ENCODE results near the gene MPND.

Gene MPND

DNA sequence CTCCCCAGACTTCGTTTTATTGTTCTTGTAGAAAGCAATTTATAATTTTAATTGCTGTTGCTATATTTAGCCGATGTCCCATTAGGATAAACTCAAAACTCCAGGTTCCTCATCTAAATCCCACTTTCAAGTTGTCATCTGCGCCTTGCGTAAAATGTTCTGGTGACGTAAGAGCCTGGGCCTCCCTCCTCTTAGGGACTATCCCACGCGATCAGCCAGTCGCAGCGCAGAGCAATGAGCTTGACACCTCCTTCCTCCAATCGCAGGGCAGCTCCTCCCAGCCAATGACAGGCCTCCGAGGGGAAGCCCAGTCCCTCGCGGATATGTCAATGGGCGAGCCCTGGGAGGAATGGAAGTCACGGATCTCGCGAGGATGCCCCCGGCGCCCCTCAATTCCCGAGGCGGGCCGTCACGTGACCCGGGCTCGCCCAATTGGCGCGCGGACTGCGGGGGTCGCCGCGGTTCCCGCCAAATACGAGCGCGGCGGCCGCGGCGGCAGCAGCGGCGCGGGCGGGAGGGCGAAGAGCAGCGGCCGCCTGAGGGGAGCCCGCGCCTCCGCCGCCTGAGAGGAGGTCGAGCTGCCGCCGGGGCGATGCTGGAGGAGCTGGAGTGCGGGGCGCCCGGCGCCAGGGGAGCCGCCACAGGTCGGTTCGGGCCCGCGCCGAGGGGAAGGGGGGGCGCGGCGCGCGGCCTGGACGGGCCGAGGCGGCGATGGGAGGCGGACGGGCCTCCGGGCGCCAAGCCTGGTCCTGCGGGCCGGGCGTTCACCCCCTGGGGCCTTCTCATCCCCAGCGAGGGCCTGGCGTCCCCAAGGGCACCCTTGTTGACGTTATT is 59.0 kb downstream of the MPND start, which contains the start of gene CHAF1A:
CHAF1A (plus strand) TSS at position 470 of the 834 bp plus-strand sequence; CDS start at position 593, 123 bp downstream.
- H3K4me2 ChIP-seq (ENCODE audit: low read length, poor library complexity, severe bottlenecking): peak within 1 kb of the TSS; percentile 71
- peak; percentile 100 for DNase-seq
- H2BK5ac ChIP-seq (ENCODE audit: low read depth, low read length, poor library complexity, severe bottlenecking): no peak within 1 kb of the TSS
- H3K18ac ChIP-seq (ENCODE audit: low read depth in 1 of 2, low read length in 2 of 2): peak within 1 kb of the TSS in 1 of 2 experiments; percentile 16
- H3K23ac ChIP-seq (ENCODE audit: low read length in 2 of 2): peak within 1 kb of the TSS; percentile 14 to 37
- peaks cover 11% of the 10 kb centered on the region for H3K4me1 ChIP-seq (ENCODE audit: control insufficient read depth, insufficient read depth, low read depth, low read length)
- H2AFZ ChIP-seq (ENCODE audit: low read depth, low read length): peak within 1 kb of the TSS; percentile 91
- no peak within 1 kb of the TSS for H2BK120ac ChIP-seq (ENCODE audit: low read depth, low read length)
- H2BK15ac ChIP-seq (ENCODE audit: low read depth, poor library complexity, severe bottlenecking): peak within 1 kb of the TSS; percentile 40
- H3K27me3 ChIP-seq (ENCODE audit: control insufficient read depth in 1 of 2, insufficient read depth in 1 of 2, low read length in 2 of 2): no peaks in the 10 kb centered on the region
- peaks cover 14% of the 10 kb centered on the region in 2 experiments for H3K36me3 ChIP-seq (ENCODE audit: control insufficient read depth in 1 of 2, insufficient read depth in 2 of 2, low read depth in 1 of 2, low read length in 2 of 2)
- H3K27ac ChIP-seq (ENCODE audit: low read length, poor library complexity, severe bottlenecking): peak within 1 kb of the TSS; percentile 25
- WGBS: under 1% methylated on average over 77 of the region's 84 CpGs
- H3K4me3 ChIP-seq (ENCODE audit: insufficient read depth in 1 of 2, low read depth in 1 of 2, low read length in 2 of 2): peak within 1 kb of the TSS; percentile 92 to 94
- peak within 1 kb of the TSS; percentile 35 to 56 for H3K4ac ChIP-seq (ENCODE audit: low read depth in 1 of 2, low read length in 2 of 2)
- no peaks in the 10 kb centered on the region for H3K9me3 ChIP-seq (ENCODE audit: control insufficient read depth, low read length)
- peak within 1 kb of the TSS; percentile 82 for H4K8ac ChIP-seq (ENCODE audit: low read length)
- no peak within 1 kb of the TSS for H2AK5ac ChIP-seq (ENCODE audit: low read length, severe bottlenecking)
- H3K9ac ChIP-seq (ENCODE audit: low read length): peak within 1 kb of the TSS; percentile 93
- peak within 1 kb of the TSS; percentile 50 for H4K91ac ChIP-seq (ENCODE audit: low read length)
- H3K79me1 ChIP-seq (replicated peaks; ENCODE audit: low read length, poor library complexity, severe bottlenecking): peaks cover 12% of the 10 kb centered on the region
- peak within 1 kb of the TSS in 1 of 2 experiments; percentile 4 for H2BK12ac ChIP-seq (ENCODE audit: low read length in 2 of 2)
- H3K14ac ChIP-seq (ENCODE audit: low read length in 2 of 2): peak within 1 kb of the TSS in 1 of 2 experiments; percentile 1

DNA sequence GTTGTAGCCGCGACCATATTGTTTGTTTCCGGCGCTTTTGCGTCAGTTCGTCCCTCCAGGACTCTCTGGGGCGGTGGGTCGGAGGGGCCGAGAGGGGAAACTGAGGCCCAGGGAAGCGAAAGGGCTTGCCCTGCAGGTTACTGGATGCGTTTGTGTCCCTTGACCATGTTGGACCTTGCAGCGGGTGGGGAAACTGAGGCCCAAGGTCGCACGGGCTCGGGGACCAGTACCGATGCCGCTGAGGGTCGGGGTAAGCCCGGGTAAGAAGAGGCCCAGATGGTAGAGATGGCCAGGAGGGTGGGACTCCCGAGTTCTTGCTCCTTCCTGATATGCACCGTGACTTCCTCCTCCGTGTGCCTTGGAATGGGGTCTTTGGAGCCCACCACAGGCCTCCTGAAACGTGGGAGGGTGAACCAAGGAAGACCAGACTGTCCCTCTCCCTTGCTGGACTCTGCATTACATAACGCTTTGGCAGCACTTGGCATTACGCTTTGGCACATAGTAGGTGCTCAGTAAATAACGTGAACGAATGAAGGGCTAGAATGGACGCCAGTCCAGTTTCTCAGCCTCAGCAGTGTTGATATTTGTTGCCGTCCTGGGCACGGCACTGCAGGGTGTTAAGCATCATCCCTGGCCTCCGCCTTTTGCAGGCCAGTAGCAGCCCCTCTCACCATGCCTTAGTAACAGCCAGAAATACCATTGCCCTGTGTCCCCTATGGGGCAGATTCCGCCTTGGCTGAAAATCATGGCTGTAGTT is 59.8 kb downstream of the MPND start:
- Histone ChIP-seq H3K9me3 (ENCODE audit: control insufficient read depth, low read length) (no peaks in the 10 kb centered on the region), H3K4ac (ENCODE audit: low read depth in 1 of 2, low read length in 2 of 2) (peak overlapping the region; percentile 35 to 56), H4K8ac (ENCODE audit: low read length) (peak overlapping the region; percentile 82), H2BK15ac (ENCODE audit: low read depth, poor library complexity, severe bottlenecking) (peak overlapping the region; percentile 40), H3K36me3 (ENCODE audit: control insufficient read depth in 1 of 2, insufficient read depth in 2 of 2, low read depth in 1 of 2, low read length in 2 of 2) (peaks cover 7 to 8% of the 10 kb centered on the region in 2 experiments), H3K4me2 (ENCODE audit: low read length, poor library complexity, severe bottlenecking) (peak overlapping the region; percentile 71), H3K9ac (ENCODE audit: low read length) (peak overlapping the region; percentile 93), H3K18ac (ENCODE audit: low read depth in 1 of 2, low read length in 2 of 2) (peak overlapping the region in 1 of 2 experiments; percentile 16), H3K27ac (ENCODE audit: low read length, poor library complexity, severe bottlenecking) (no peak overlapping the region), H2AK5ac (ENCODE audit: low read length, severe bottlenecking) (no peak overlapping the region), H2AFZ (ENCODE audit: low read depth, low read length) (peak overlapping the region; percentile 91), H3K27me3 (ENCODE audit: control insufficient read depth in 1 of 2, insufficient read depth in 1 of 2, low read length in 2 of 2) (no peaks in the 10 kb centered on the region), H3K4me1 (ENCODE audit: control insufficient read depth, insufficient read depth, low read depth, low read length) (peaks cover 11% of the 10 kb centered on the region), H2BK120ac (ENCODE audit: low read depth, low read length) (no peak overlapping the region), H3K79me1 (replicated peaks; ENCODE audit: low read length, poor library complexity, severe bottlenecking) (peaks cover 12% of the 10 kb centered on the region), H2BK5ac (ENCODE audit: low read depth, low read length, poor library complexity, severe bottlenecking) (no peak overlapping the region), H2BK12ac (ENCODE audit: low read length in 2 of 2) (peak overlapping the region in 1 of 2 experiments; percentile 4), H4K91ac (ENCODE audit: low read length) (peak overlapping the region; percentile 50), H3K14ac (ENCODE audit: low read length in 2 of 2) (peak overlapping the region in 1 of 2 experiments; percentile 1), H3K23ac (ENCODE audit: low read length in 2 of 2) (peak overlapping the region; percentile 14 to 37), H3K4me3 (ENCODE audit: insufficient read depth in 1 of 2, low read depth in 1 of 2, low read length in 2 of 2) (peak overlapping the region; percentile 92 to 94)
- WGBS: 5% methylated on average over 32 of the region's 32 CpGs
- peak; percentile 47 for DNase-seq

DNA sequence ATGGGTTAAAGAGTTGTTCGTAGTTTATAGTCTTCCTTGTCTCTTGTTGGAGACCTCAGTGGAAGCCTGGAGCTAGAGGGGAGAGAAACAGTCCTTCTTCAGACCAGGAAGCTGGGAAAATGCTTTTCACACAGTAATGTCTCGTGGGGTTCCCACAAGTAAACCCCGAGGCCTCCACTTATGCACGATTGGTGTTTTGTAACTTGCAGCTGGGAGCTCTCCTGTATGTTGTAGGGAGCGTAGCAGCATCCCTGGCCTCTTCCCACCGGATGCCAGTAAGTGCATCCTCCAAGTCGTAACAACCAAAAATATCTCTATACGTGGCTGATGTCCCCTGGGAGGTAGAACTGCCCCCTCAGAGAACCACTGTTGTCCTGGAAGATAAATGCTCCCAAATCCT is 62.6 kb downstream of the MPND start:
- H2BK120ac ChIP-seq (ENCODE audit: low read depth, low read length): no peak overlapping the region
- H2AFZ ChIP-seq (ENCODE audit: low read depth, low read length): no peak overlapping the region
- no peak overlapping the region for H3K4me2 ChIP-seq (ENCODE audit: low read length, poor library complexity, severe bottlenecking)
- no peak overlapping the region for H2BK15ac ChIP-seq (ENCODE audit: low read depth, poor library complexity, severe bottlenecking)
- no peak overlapping the region for H3K14ac ChIP-seq (ENCODE audit: low read length in 2 of 2)
- H3K79me1 ChIP-seq (replicated peaks; ENCODE audit: low read length, poor library complexity, severe bottlenecking): peaks cover 24% of the 10 kb centered on the region
- peaks cover 9% of the 10 kb centered on the region for H3K4me1 ChIP-seq (ENCODE audit: control insufficient read depth, insufficient read depth, low read depth, low read length)
- no peaks in the 10 kb centered on the region for H3K27me3 ChIP-seq (ENCODE audit: control insufficient read depth in 1 of 2, insufficient read depth in 1 of 2, low read length in 2 of 2)
- H4K91ac ChIP-seq (ENCODE audit: low read length): no peak overlapping the region
- no peak overlapping the region for H2AK5ac ChIP-seq (ENCODE audit: low read length, severe bottlenecking)
- H3K23ac ChIP-seq (ENCODE audit: low read length in 2 of 2): no peak overlapping the region
- peaks cover 10 to 13% of the 10 kb centered on the region in 2 experiments for H3K36me3 ChIP-seq (ENCODE audit: control insufficient read depth in 1 of 2, insufficient read depth in 2 of 2, low read depth in 1 of 2, low read length in 2 of 2)
- H2BK12ac ChIP-seq (ENCODE audit: low read length in 2 of 2): no peak overlapping the region
- H3K4me3 ChIP-seq (ENCODE audit: insufficient read depth in 1 of 2, low read depth in 1 of 2, low read length in 2 of 2): no peak overlapping the region
- no peak overlapping the region for H3K4ac ChIP-seq (ENCODE audit: low read depth in 1 of 2, low read length in 2 of 2)
- WGBS: 91% methylated on average over 8 of the region's 8 CpGs
- H3K27ac ChIP-seq (ENCODE audit: low read length, poor library complexity, severe bottlenecking): no peak overlapping the region
- H3K9ac ChIP-seq (ENCODE audit: low read length): no peak overlapping the region
- no peaks in the 10 kb centered on the region for H3K9me3 ChIP-seq (ENCODE audit: control insufficient read depth, low read length)
- no peak overlapping the region for H2BK5ac ChIP-seq (ENCODE audit: low read depth, low read length, poor library complexity, severe bottlenecking)
- H3K18ac ChIP-seq (ENCODE audit: low read depth in 1 of 2, low read length in 2 of 2): no peak overlapping the region
- DNase-seq: no peak
- no peak overlapping the region for H4K8ac ChIP-seq (ENCODE audit: low read length)

DNA sequence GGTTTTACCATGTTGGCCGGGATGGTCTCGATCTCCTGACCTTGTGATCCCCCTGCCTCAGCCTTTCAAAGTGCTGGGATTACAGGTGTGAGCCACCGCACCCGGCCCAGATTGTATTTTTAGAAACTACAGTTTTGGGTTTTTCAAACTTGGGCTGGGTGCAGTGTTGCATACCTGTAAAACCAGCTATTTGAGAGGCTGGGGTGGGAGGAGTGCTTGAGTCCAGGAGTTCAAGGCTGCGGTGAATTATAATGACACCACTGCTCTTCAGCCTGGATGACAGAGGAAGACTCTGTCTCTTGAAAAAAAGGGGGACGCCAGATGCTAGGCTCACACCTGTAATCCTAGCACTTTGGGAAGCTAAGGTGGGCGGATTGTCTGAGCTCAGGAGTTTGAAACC is 63.3 kb downstream of the MPND start:
- Histone ChIP-seq H4K8ac (ENCODE audit: low read length) (no peak overlapping the region), H3K18ac (ENCODE audit: low read depth in 1 of 2, low read length in 2 of 2) (no peak overlapping the region), H3K27ac (ENCODE audit: low read length, poor library complexity, severe bottlenecking) (no peak overlapping the region), H3K4me2 (ENCODE audit: low read length, poor library complexity, severe bottlenecking) (no peak overlapping the region), H3K4me3 (ENCODE audit: insufficient read depth in 1 of 2, low read depth in 1 of 2, low read length in 2 of 2) (no peak overlapping the region), H3K23ac (ENCODE audit: low read length in 2 of 2) (no peak overlapping the region), H2AK5ac (ENCODE audit: low read length, severe bottlenecking) (no peak overlapping the region), H3K27me3 (ENCODE audit: control insufficient read depth in 1 of 2, insufficient read depth in 1 of 2, low read length in 2 of 2) (no peaks in the 10 kb centered on the region), H3K9ac (ENCODE audit: low read length) (no peak overlapping the region), H3K4me1 (ENCODE audit: control insufficient read depth, insufficient read depth, low read depth, low read length) (peaks cover 9% of the 10 kb centered on the region), H4K91ac (ENCODE audit: low read length) (no peak overlapping the region), H3K36me3 (ENCODE audit: control insufficient read depth in 1 of 2, insufficient read depth in 2 of 2, low read depth in 1 of 2, low read length in 2 of 2) (peaks cover 10 to 13% of the 10 kb centered on the region in 2 experiments), H2BK5ac (ENCODE audit: low read depth, low read length, poor library complexity, severe bottlenecking) (no peak overlapping the region), H3K79me1 (replicated peaks; ENCODE audit: low read length, poor library complexity, severe bottlenecking) (peaks cover 24% of the 10 kb centered on the region), H3K4ac (ENCODE audit: low read depth in 1 of 2, low read length in 2 of 2) (no peak overlapping the region), H2AFZ (ENCODE audit: low read depth, low read length) (no peak overlapping the region), H2BK120ac (ENCODE audit: low read depth, low read length) (no peak overlapping the region), H2BK15ac (ENCODE audit: low read depth, poor library complexity, severe bottlenecking) (no peak overlapping the region), H3K9me3 (ENCODE audit: control insufficient read depth, low read length) (no peaks in the 10 kb centered on the region), H2BK12ac (ENCODE audit: low read length in 2 of 2) (no peak overlapping the region), H3K14ac (ENCODE audit: low read length in 2 of 2) (no peak overlapping the region)
- DNase-seq: no peak
- WGBS: 96% methylated on average over 7 of the region's 7 CpGs

All from mesenchymal stem cell (in vitro differentiated cells and primary cell).